Astrocyte of the spinal cord (primary cell): Measurements from ENCODE around the gene NDRG3.
"Not testable (repeated sequence)": the region's sequence is repeated elsewhere in the genome, so short reads cannot be mapped to it uniquely, and the experiment has no call there.

Source experiments
- DNase-seq: peaks from one replicate; pipeline ENCODE4 v3.0.0; 2011; ENCODE audit warnings: low read depth, low spot score
- H3K4me3 ChIP-seq: 2 replicates; pipeline ENCODE4 v1.5.1; 2011; ENCODE audit warnings: low read depth, mild to moderate bottlenecking, low read length, moderate library complexity
- in situ Hi-C: cut with HindIII; loops from 2 replicates; pipeline ENCODE4 v1.10.0; 2017; ENCODE audit warnings: low sequenced_read_pairs
- TF ChIP-seq, protein P1 (sequence below): IDR thresholded peaks from 2 replicates; pipeline ENCODE4 v1.5.1; 2012; ENCODE audit warnings: low read depth, mild to moderate bottlenecking, low read length, inconsistent platforms

NDRG3 gene

GRCh38 chr20:36613974-36614373 lies 131.9 kb downstream of the NDRG3 start:
- DNase-seq: no peak
- TF ChIP-seq, protein P1, sequence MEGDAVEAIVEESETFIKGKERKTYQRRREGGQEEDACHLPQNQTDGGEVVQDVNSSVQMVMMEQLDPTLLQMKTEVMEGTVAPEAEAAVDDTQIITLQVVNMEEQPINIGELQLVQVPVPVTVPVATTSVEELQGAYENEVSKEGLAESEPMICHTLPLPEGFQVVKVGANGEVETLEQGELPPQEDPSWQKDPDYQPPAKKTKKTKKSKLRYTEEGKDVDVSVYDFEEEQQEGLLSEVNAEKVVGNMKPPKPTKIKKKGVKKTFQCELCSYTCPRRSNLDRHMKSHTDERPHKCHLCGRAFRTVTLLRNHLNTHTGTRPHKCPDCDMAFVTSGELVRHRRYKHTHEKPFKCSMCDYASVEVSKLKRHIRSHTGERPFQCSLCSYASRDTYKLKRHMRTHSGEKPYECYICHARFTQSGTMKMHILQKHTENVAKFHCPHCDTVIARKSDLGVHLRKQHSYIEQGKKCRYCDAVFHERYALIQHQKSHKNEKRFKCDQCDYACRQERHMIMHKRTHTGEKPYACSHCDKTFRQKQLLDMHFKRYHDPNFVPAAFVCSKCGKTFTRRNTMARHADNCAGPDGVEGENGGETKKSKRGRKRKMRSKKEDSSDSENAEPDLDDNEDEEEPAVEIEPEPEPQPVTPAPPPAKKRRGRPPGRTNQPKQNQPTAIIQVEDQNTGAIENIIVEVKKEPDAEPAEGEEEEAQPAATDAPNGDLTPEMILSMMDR: no peak
- in situ Hi-C loops: no loop called here
- H3K4me3 ChIP-seq: no peak overlapping the region

DNA sequence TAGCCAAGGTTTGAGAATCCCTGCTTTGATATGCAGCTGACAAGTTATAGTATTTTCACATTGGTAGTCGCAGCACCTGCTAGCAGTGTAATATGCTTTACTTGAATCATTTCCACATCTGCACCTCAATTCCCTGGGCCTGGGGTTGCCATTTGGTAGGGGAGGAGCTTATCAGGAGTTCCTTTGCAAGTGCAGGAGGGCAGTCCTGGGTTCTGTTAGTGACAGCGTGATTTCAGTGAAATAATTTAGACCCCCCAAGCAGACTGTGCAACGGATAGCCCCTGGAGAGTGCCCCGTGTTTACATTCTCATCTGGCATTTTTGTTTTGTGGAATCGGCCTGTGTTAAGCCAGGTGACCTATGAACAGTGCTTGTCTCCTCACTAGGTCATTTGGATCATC lies 134.3 kb downstream of the NDRG3 start:
- no peak overlapping the region for H3K4me3 ChIP-seq
- TF ChIP-seq, protein P1: no peak
- no peak for DNase-seq
- in situ Hi-C loops: no loop called here

- in situ Hi-C loops, H3K4me3 ChIP-seq, DNase-seq: not testable (repeated sequence)
These were observed 137.5 kb downstream of the NDRG3 start for GRCh38 chr20:36608388-36608728.

DNA sequence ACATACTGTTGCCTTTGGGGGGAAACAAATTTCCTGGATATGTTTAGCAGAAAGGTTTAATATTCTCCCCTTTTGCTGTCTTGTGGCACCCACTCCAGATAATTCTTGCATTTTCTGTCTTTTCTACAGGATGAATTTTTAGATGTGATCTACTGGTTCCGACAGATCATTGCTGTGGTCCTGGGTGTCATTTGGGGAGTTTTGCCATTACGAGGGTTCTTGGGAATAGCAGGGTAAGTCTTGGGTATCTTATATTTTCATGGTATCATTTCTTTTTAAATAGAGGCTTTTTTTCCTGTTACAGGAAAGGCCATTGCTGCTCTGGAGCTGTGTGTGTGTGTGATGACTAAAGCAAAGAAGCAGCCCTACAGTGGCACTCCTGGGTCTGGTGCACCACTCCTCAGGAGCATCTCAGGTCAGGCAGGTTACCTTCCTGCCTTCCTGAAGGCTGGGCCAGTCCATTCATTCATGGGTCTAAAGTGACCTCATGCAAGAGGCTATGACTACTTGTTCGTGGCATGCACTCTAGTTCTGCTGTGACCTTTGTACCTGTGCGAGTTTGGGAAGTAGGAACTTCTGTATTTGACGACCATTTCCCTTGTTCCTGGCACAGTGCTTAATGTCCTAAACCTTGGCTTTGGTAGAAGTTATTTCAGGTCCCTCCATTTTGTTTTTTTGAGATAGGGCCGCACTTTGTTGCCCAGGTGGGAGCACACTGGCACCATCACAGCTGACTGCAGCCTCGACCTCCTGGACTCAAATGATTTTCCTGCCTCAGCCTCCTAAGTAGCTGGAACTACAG lies 138.1 kb downstream of the NDRG3 start:
- no peak overlapping the region for H3K4me3 ChIP-seq
- no peak for DNase-seq
- TF ChIP-seq, protein P1: no peak
- in situ Hi-C loops: no loop called here

GRCh38 chr20:36606158-36607066 lies 139.5 kb downstream of the NDRG3 start:
- TF ChIP-seq, protein P1: no peak
- H3K4me3 ChIP-seq: peak overlapping the region; percentile 90
- in situ Hi-C loops: no loop called here
- DNase-seq: peak; percentile 9

DNA sequence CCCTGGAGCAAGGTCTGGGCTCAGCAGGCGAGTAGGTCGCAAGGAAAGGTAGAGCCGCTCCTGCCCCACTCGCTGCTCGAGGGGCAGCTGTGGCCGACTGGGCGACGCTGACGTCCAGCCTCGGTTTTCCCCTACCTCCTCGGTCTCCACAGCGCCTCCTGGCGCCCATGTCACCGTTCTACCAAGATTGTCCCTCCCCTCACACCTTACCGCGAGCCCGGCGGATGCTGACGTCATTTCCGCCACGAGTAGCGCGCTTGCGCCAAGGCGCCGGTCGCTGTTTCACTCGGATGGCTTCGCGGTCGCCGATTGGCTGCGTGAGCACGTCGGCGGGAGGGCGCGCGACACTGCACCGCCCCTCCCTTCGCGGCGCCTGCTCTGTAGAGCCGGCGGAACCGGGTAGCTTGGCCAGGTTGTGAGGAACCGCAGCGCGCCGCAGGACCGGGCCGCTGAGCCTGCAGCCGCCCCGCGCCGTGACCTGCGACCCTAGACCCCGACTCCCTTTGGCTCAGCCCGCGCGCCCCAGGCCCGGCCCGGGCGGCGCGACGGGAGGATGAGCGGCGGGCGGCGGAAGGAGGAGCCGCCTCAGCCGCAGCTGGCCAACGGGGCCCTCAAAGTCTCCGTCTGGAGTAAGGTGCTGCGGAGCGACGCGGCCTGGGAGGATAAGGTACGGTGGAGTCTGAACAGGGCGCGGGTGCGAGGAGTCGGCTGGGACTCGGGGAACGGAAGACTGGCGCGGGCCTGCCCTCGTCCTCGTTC lies 140.3 kb downstream of the NDRG3 start, which contains the start of gene RAB5IF:
RAB5IF (plus strand) TSS at position 381 of the 759 bp plus-strand sequence; CDS start at position 554, 173 bp downstream.
- DNase-seq: peak; percentile 99
- H3K4me3 ChIP-seq: peak within 1 kb of the TSS; percentile 90
- in situ Hi-C loops: no loop called here
- TF ChIP-seq, protein P1: peak; percentile 86
